Inflammatory macrophage treated with lipopolysaccharide for 4 hours (primary cell): ENCODE data around the gene KIAA1958.

ENCODE experiments used
- DNase-seq: peaks from one replicate; pipeline ENCODE4 v3.0.0-alpha.2; 2020

KIAA1958 gene

GRCh38 chr9:112531666-112532282 is 45.1 kb downstream of the KIAA1958 start:
- DNase-seq = no peak

- peak; percentile 27 for DNase-seq
Measured at GRCh38 chr9:112532427-112532826, 45.8 kb downstream of the KIAA1958 start.

- no peak for DNase-seq
Measured at GRCh38 chr9:112533660-112534059, 47.0 kb downstream of the KIAA1958 start.

- no peak for DNase-seq
Measured at GRCh38 chr9:112535301-112535700, 48.7 kb downstream of the KIAA1958 start.

GRCh38 chr9:112535811-112536210 is 49.2 kb downstream of the KIAA1958 start:
- no peak for DNase-seq

- DNase-seq = no peak
Measured at GRCh38 chr9:112537561-112537960, 50.9 kb downstream of the KIAA1958 start.

GRCh38 chr9:112540800-112541199 is 54.2 kb downstream of the KIAA1958 start:
- DNase-seq = no peak

- no peak for DNase-seq
Measured at GRCh38 chr9:112541685-112542084, 55.1 kb downstream of the KIAA1958 start.

- DNase-seq = no peak
Measured at GRCh38 chr9:112542593-112543292, 56.1 kb downstream of the KIAA1958 start.

- no peak for DNase-seq
Measured at GRCh38 chr9:112544477-112544876, 57.9 kb downstream of the KIAA1958 start.

GRCh38 chr9:112545237-112545636 is 58.6 kb downstream of the KIAA1958 start:
- DNase-seq = no peak

GRCh38 chr9:112546149-112547012 is 59.8 kb downstream of the KIAA1958 start:
- peak; percentile 37 for DNase-seq

- no peak for DNase-seq
Measured at GRCh38 chr9:112548051-112548440, 61.4 kb downstream of the KIAA1958 start.

GRCh38 chr9:112548836-112549595 is 62.4 kb downstream of the KIAA1958 start:
- DNase-seq = peak; percentile 63

- no peak for DNase-seq
Measured at GRCh38 chr9:112550531-112550930, 63.9 kb downstream of the KIAA1958 start.

- no peak for DNase-seq
Measured at GRCh38 chr9:112551641-112552040, 65.0 kb downstream of the KIAA1958 start.

GRCh38 chr9:112552229-112553056 is 65.8 kb downstream of the KIAA1958 start:
- no peak for DNase-seq

- no peak for DNase-seq
Measured at GRCh38 chr9:112553256-112553826, 66.7 kb downstream of the KIAA1958 start.

- DNase-seq = no peak
Measured at GRCh38 chr9:112554516-112554915, 67.9 kb downstream of the KIAA1958 start.

- DNase-seq = no peak
Measured at GRCh38 chr9:112555101-112555643, 68.5 kb downstream of the KIAA1958 start.

- DNase-seq = no peak
Measured at GRCh38 chr9:112555844-112556482, 69.3 kb downstream of the KIAA1958 start.
